ENCODE results near the gene GAL.

GAL gene

DNA sequence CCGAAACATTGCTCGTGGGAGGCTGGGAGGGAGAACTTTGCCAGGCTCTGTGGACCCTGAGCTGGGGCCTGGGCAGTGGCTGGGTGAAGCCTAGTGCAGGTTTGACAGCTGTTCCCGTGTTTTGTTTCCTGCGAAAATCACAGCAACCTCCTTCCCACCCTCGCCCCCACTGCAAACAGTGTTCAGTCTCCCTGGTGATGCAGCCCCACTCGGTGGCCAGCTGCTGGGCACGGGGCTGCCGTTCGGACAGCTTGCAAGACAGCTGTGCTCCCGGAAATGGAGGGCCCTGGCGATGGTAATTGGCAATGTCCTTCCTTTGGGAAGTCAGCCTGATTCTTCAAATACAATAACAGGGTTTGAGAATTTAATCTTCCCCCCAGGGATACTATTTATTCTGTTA lies 10.4 kb upstream of the GAL start:
- no peak for DNase-seq (ENCODE audit: low read depth)
- no peak overlapping the region for H3K4me3 ChIP-seq (ENCODE audit: low read depth, low read length)

DNA sequence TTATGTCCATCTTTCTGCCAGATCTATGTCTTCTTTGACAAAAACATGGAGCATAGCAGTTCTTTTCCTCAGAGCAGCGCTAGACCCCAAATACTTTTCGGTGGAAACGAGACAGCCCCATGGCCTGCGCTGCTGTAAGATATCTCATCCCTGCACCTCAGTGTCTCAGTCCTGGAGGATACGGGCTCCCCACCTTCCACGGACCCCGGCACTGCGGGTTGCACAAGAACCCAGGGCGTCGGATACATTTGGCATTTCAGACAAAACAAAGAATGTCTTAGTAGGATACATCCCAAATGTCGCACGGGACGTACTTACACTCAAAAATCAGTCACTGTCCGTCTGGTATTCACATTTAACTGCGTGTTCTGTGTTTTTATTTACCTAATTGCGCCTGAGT lies 9.9 kb upstream of the GAL start:
- DNase-seq (ENCODE audit: low read depth), result no peak
- no peak overlapping the region for H3K4me3 ChIP-seq (ENCODE audit: low read depth, low read length)

- no peak overlapping the region for H3K4me3 ChIP-seq (ENCODE audit: low read depth, low read length)
- peak; percentile 48 for DNase-seq (ENCODE audit: low read depth)
Measured at GRCh38 chr11:68677432-68677831, 6.9 kb upstream of the GAL start.

- no peak for DNase-seq (ENCODE audit: low read depth)
- no peak overlapping the region for H3K4me3 ChIP-seq (ENCODE audit: low read depth, low read length)
Measured at GRCh38 chr11:68678031-68678441, 6.3 kb upstream of the GAL start.

DNA sequence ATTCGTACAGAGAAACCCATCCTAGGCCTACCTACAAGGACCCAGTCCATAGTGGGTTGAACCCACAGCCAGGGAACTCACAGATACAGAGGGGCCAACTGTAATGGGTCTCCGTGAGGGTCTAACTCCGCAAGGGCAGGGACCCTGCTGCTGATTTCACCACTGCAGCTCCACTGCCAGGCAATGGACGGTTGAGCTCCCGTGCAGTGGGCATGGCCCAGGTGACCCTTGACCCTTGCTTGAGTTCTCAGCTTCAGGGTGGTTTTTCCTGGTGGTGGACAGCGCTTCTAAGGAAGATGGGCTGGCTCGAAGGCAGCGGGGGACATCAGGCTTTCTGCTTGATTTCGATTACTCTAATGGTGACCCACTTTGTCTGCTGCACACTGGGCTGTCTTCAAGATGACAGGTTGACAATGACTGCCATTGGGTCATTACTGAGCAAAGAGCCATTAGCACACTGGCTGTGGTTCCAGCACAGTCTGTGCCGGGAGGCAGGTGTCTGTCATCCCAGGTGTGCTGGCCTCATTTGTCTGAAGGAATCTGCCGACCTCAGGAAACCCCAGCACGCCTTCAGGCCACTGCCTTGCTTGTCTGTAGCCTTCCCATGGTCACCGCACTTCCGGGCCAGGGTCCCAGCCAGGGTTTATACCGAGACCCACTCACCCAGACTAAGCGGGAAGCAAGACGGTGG lies 3.7 kb upstream of the GAL start:
- no peak overlapping the region for H3K4me3 ChIP-seq (ENCODE audit: low read depth, low read length)
- DNase-seq (ENCODE audit: low read depth), result no peak

DNA sequence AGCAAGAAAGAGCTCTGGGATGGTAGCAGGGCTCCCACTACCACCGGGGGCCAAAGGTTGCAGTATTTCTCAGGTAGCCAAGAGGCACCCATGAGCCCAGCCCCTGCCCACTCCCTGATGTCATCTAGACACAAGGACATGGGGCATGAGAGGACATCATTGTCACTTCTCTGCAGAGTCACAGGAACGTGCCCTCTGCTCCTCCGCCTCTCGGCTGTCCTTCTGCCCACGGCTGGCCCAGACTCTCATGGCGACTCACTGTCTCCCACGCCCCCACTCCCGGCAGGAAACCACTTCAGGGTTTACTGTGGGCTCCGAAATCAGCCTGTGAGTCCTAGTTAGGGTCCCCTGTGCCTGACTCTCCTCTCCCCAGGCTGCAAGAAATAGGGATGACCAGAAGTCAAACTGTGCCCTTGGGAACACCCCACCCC lies 1.8 kb upstream of the GAL start:
- DNase-seq (ENCODE audit: low read depth), result no peak
- no peak overlapping the region for H3K4me3 ChIP-seq (ENCODE audit: low read depth, low read length)

GRCh38 chr11:68683121-68683520 lies 1.2 kb upstream of the GAL start:
- DNase-seq (ENCODE audit: low read depth), result no peak
- no peak overlapping the region for H3K4me3 ChIP-seq (ENCODE audit: low read depth, low read length)

GRCh38 chr11:68683536-68684384 lies 584 bp upstream of the GAL start:
- DNase-seq (ENCODE audit: low read depth), result no peak
- H3K4me3 ChIP-seq (ENCODE audit: low read depth, low read length), result no peak overlapping the region

DNA sequence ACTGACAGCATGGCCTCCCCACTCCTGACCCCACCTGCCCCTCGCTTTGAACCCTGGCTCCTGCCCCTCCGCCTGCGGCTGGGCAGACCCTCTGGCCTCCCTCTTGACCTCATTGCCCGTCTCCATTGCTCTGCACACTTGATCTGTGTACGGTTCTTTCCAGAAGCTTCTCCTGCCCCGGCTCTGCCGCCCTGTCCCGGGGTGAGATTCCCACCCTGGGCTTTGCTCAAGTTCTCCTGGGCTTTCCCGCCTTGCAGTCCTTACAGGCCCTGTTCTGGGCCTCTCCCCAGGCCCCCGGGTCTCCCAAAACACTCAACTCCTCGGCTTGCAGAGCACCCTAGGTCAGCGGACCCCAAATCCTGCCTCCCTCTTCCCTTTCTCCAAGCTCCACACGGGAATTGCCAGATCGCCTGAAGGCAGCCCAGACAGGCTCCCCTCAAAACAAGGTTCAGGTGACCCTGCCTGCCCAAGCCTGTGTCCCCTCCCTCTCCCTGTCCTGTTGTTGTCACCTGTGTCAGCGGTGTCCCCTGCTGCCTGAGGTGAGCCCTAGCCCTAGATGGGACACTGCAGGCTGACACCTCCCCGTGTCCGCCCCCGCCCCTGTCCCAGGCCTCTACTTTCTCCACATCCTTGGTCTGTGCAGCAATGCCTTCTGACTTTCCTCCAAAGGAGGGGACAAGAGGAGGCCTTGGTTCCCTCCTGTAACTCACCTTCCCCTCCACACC lies 1.5 kb downstream of the GAL start:
- no peak overlapping the region for H3K4me3 ChIP-seq (ENCODE audit: low read depth, low read length)
- DNase-seq (ENCODE audit: low read depth), result no peak

GRCh38 chr11:68686486-68686885 lies 2.1 kb downstream of the GAL start:
- DNase-seq (ENCODE audit: low read depth), result no peak

DNA sequence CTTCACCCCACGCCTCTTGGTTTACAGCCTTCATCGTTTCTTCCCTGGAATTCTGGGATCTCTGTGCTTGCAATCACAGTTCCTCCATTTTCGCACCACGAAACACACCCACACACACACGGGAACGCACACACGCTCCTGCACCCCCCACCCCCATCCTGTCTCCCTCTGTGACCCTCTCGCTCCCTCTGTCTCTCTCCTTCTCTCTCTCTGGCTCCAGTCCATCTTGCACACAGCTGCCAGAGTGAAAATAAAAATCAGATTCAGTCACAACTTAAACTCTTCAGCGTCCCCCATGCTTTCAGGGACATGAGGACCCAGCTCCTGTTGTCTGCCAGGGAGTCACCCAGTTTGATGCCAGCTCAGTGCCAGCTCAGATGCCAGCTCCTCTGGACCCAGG lies 3.0 kb downstream of the GAL start:
- no peak for DNase-seq (ENCODE audit: low read depth)
- no peak overlapping the region for H3K4me3 ChIP-seq (ENCODE audit: low read depth, low read length)

More at GRCh38 chr11:68686486-68686885, 2.1 kb downstream of the GAL start:
- no peak overlapping the region for H3K4me3 ChIP-seq (ENCODE audit: low read depth, low read length)

GRCh38 chr11:68687986-68688385 lies 3.6 kb downstream of the GAL start:
- no peak for DNase-seq (ENCODE audit: low read depth)
- no peak overlapping the region for H3K4me3 ChIP-seq (ENCODE audit: low read depth, low read length)

GRCh38 chr11:68688881-68689280 lies 4.5 kb downstream of the GAL start:
- no peak overlapping the region for H3K4me3 ChIP-seq (ENCODE audit: low read depth, low read length)
- no peak for DNase-seq (ENCODE audit: low read depth)

GRCh38 chr11:68689737-68690625 lies 5.6 kb downstream of the GAL start:
- no peak for DNase-seq (ENCODE audit: low read depth)
- no peak overlapping the region for H3K4me3 ChIP-seq (ENCODE audit: low read depth, low read length)

DNA sequence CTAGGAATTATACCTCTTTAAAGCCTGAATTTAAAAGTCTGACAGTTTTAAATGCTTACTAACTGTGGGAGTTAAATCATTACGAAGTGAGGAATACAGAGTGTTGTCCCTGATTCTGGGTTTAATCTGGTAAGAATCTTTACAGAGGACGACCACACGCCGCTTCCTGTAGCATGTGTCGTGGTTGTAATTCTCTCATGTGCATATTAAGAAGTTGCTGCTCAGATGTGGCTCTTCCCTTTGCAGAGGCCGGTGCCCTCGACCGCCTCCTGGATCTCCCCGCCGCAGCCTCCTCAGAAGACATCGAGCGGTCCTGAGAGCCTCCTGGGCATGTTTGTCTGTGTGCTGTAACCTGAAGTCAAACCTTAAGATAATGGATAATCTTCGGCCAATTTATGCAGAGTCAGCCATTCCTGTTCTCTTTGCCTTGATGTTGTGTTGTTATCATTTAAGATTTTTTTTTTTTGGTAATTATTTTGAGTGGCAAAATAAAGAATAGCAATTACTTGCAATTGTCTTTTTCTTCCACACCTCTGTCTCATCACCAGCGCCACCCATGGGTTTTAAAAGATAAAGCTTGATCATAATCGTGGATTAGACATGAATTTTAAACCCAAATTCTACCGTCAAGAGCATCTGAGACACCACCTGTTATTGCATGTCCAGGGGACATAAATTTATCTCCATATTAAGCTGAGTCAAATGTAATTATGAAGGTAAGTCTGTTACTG lies 6.5 kb downstream of the GAL start:
- H3K4me3 ChIP-seq (ENCODE audit: low read depth, low read length), result no peak overlapping the region
- no peak for DNase-seq (ENCODE audit: low read depth)

GRCh38 chr11:68691402-68691784 lies 7.0 kb downstream of the GAL start:
- no peak for DNase-seq (ENCODE audit: low read depth)
- H3K4me3 ChIP-seq (ENCODE audit: low read depth, low read length), result no peak overlapping the region

DNA sequence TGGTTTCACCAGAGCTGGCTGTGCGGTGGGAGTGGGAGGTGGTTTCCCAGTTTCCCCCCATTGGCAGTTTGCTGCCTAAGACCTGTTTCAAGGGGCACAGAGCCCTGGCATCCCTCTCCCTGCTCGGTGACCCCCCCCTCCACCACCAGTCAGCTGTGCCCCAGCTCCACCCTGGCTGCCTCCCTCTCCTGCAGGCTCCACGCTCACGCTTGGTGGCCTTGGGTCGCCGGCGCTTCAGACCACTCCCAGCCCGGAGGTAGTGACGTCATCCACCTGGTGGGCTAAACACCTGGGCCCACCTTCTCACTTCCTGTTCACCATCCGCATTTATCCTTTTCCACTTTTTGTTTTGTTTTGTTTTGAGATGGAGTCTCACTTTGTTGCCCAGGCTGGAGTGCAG lies 7.8 kb downstream of the GAL start:
- DNase-seq (ENCODE audit: low read depth), result no peak
- no peak overlapping the region for H3K4me3 ChIP-seq (ENCODE audit: low read depth, low read length)

GRCh38 chr11:68692871-68693483 lies 8.6 kb downstream of the GAL start:
- H3K4me3 ChIP-seq (ENCODE audit: low read depth, low read length), result no peak overlapping the region
- no peak for DNase-seq (ENCODE audit: low read depth)
